Activated effector memory CD4-positive, alpha-beta T cell treated with Interleukin-2 at 50 U/mL for 16 hours (primary cell): Measurements from ENCODE around the gene C2CD2.

ENCODE experiments used
- DNase-seq: peaks from one replicate; pipeline ENCODE4 v3.0.0-alpha.2; 2020

C2CD2 gene

GRCh38 chr21:41861255-41861654, 92.6 kb downstream of the C2CD2 start:
- no peak for DNase-seq

- DNase-seq = no peak
These were observed 94.4 kb downstream of the C2CD2 start for GRCh38 chr21:41859297-41859980.

- DNase-seq = no peak
These were observed 95.1 kb downstream of the C2CD2 start for GRCh38 chr21:41858466-41859296.

- DNase-seq = no peak
These were observed 96.0 kb downstream of the C2CD2 start for GRCh38 chr21:41857771-41858300.

- DNase-seq = no peak
These were observed 97.2 kb downstream of the C2CD2 start for GRCh38 chr21:41856572-41856971.

GRCh38 chr21:41854426-41854995, 99.3 kb downstream of the C2CD2 start:
- DNase-seq = no peak

GRCh38 chr21:41852929-41853320, 100.9 kb downstream of the C2CD2 start:
- no peak for DNase-seq

GRCh38 chr21:41852151-41852928, 101.5 kb downstream of the C2CD2 start:
- DNase-seq = no peak

- no peak for DNase-seq
These were observed 102.6 kb downstream of the C2CD2 start for GRCh38 chr21:41851090-41851790.

- no peak for DNase-seq
These were observed 103.7 kb downstream of the C2CD2 start for GRCh38 chr21:41850085-41850484.

- DNase-seq = no peak
These were observed 104.7 kb downstream of the C2CD2 start for GRCh38 chr21:41848958-41849580.

GRCh38 chr21:41848533-41848932, 105.3 kb downstream of the C2CD2 start:
- no peak for DNase-seq

- DNase-seq = no peak
These were observed 106.6 kb downstream of the C2CD2 start for GRCh38 chr21:41847066-41847804.

- no peak for DNase-seq
These were observed 107.3 kb downstream of the C2CD2 start for GRCh38 chr21:41846536-41846935.

GRCh38 chr21:41846033-41846317, 107.8 kb downstream of the C2CD2 start:
- no peak for DNase-seq

GRCh38 chr21:41845310-41846032, 108.3 kb downstream of the C2CD2 start:
- DNase-seq = no peak

GRCh38 chr21:41843584-41843983, 110.2 kb downstream of the C2CD2 start:
- no peak for DNase-seq

GRCh38 chr21:41840880-41841279, 112.9 kb downstream of the C2CD2 start:
- DNase-seq = no peak

- no peak for DNase-seq
These were observed 114.3 kb downstream of the C2CD2 start for GRCh38 chr21:41839387-41840000.

- no peak for DNase-seq
These were observed 116.0 kb downstream of the C2CD2 start for GRCh38 chr21:41837756-41838297.
